ENCODE data around the gene LRRC66.

GRCh38 chr4:51995647-51996220 lies 24.4 kb downstream of the LRRC66 start:
- TF ChIP-seq EZH2phosphoT487 (IDR thresholded peaks at IDR 0.05) = no peak
- no peak for TF ChIP-seq CTCF (IDR thresholded peaks at IDR 0.05)
- no peak for TF ChIP-seq EZH2 (IDR thresholded peaks at IDR 0.05)
